ENCODE results near the gene LIN37.
"Not testable (repeated sequence)": the region's sequence is repeated elsewhere in the genome, so short reads cannot be mapped to it uniquely, and the experiment has no call there.

LIN37 gene

GRCh38 chr19:35722461-35722860 lies 25.9 kb upstream of the LIN37 start:
- Histone ChIP-seq H3K9me3 (ENCODE audit: control insufficient read depth, low read depth, low read length) (no peaks in the 10 kb centered on the region), H3K4me1 (ENCODE audit: control insufficient read depth, low read depth, low read length) (no peaks in the 10 kb centered on the region), H3K9ac (ENCODE audit: low read length) (no peak overlapping the region), H3K36me3 (ENCODE audit: control insufficient read depth, low read depth, low read length) (peaks cover 58% of the 10 kb centered on the region), H3K4me3 (ENCODE audit: low read length) (no peak overlapping the region), H3K27ac (ENCODE audit: low read length) (no peak overlapping the region), H3K27me3 (ENCODE audit: control insufficient read depth, insufficient read depth, low read length) (no peaks in the 10 kb centered on the region)

GRCh38 chr19:35722897-35723296 lies 25.5 kb upstream of the LIN37 start:
- Histone ChIP-seq H3K9ac (ENCODE audit: low read length) (no peak overlapping the region), H3K27ac (ENCODE audit: low read length) (no peak overlapping the region), H3K27me3 (ENCODE audit: control insufficient read depth, insufficient read depth, low read length) (no peaks in the 10 kb centered on the region), H3K36me3 (ENCODE audit: control insufficient read depth, low read depth, low read length) (peaks cover 62% of the 10 kb centered on the region), H3K4me1 (ENCODE audit: control insufficient read depth, low read depth, low read length) (no peaks in the 10 kb centered on the region), H3K4me3 (ENCODE audit: low read length) (no peak overlapping the region), H3K9me3 (ENCODE audit: control insufficient read depth, low read depth, low read length) (no peaks in the 10 kb centered on the region)

- Histone ChIP-seq H3K27me3 (ENCODE audit: control insufficient read depth, insufficient read depth, low read length) (no peaks in the 10 kb centered on the region), H3K9ac (ENCODE audit: low read length) (no peak overlapping the region), H3K27ac (ENCODE audit: low read length) (no peak overlapping the region), H3K4me3 (ENCODE audit: low read length) (no peak overlapping the region), H3K4me1 (ENCODE audit: control insufficient read depth, low read depth, low read length) (no peaks in the 10 kb centered on the region), H3K36me3 (ENCODE audit: control insufficient read depth, low read depth, low read length) (peaks cover 68% of the 10 kb centered on the region), H3K9me3 (ENCODE audit: control insufficient read depth, low read depth, low read length) (no peaks in the 10 kb centered on the region)
Observed at GRCh38 chr19:35723671-35724070, 24.7 kb upstream of the LIN37 start.

GRCh38 chr19:35724132-35724531 lies 24.2 kb upstream of the LIN37 start:
- H3K27ac ChIP-seq (ENCODE audit: low read length); H3K9me3 ChIP-seq (ENCODE audit: control insufficient read depth, low read depth, low read length); H3K9ac ChIP-seq (ENCODE audit: low read length); H3K4me3 ChIP-seq (ENCODE audit: low read length); H3K27me3 ChIP-seq (ENCODE audit: control insufficient read depth, insufficient read depth, low read length); H3K4me1 ChIP-seq (ENCODE audit: control insufficient read depth, low read depth, low read length): not testable (repeated sequence)
- peaks cover 73% of the 10 kb centered on the region for H3K36me3 ChIP-seq (ENCODE audit: control insufficient read depth, low read depth, low read length)

- peaks cover 77% of the 10 kb centered on the region for H3K36me3 ChIP-seq (ENCODE audit: control insufficient read depth, low read depth, low read length)
- no peak overlapping the region for H3K9ac ChIP-seq (ENCODE audit: low read length)
- no peaks in the 10 kb centered on the region for H3K27me3 ChIP-seq (ENCODE audit: control insufficient read depth, insufficient read depth, low read length)
- no peaks in the 10 kb centered on the region for H3K9me3 ChIP-seq (ENCODE audit: control insufficient read depth, low read depth, low read length)
- no peaks in the 10 kb centered on the region for H3K4me1 ChIP-seq (ENCODE audit: control insufficient read depth, low read depth, low read length)
- H3K4me3 ChIP-seq (ENCODE audit: low read length): no peak overlapping the region
- no peak overlapping the region for H3K27ac ChIP-seq (ENCODE audit: low read length)
Observed at GRCh38 chr19:35724560-35724959, 23.8 kb upstream of the LIN37 start.

- Histone ChIP-seq H3K27ac (ENCODE audit: low read length) (no peak overlapping the region), H3K4me1 (ENCODE audit: control insufficient read depth, low read depth, low read length) (no peaks in the 10 kb centered on the region), H3K27me3 (ENCODE audit: control insufficient read depth, insufficient read depth, low read length) (no peaks in the 10 kb centered on the region), H3K4me3 (ENCODE audit: low read length) (no peak overlapping the region), H3K36me3 (ENCODE audit: control insufficient read depth, low read depth, low read length) (peaks cover 85% of the 10 kb centered on the region), H3K9me3 (ENCODE audit: control insufficient read depth, low read depth, low read length) (no peaks in the 10 kb centered on the region), H3K9ac (ENCODE audit: low read length) (no peak overlapping the region)
Observed at GRCh38 chr19:35725216-35725861, 23.0 kb upstream of the LIN37 start.

- peaks cover 97% of the 10 kb centered on the region for H3K36me3 ChIP-seq (ENCODE audit: control insufficient read depth, low read depth, low read length)
- no peaks in the 10 kb centered on the region for H3K9me3 ChIP-seq (ENCODE audit: control insufficient read depth, low read depth, low read length)
- H3K4me1 ChIP-seq (ENCODE audit: control insufficient read depth, low read depth, low read length): no peaks in the 10 kb centered on the region
- no peak overlapping the region for H3K9ac ChIP-seq (ENCODE audit: low read length)
- no peaks in the 10 kb centered on the region for H3K27me3 ChIP-seq (ENCODE audit: control insufficient read depth, insufficient read depth, low read length)
- H3K4me3 ChIP-seq (ENCODE audit: low read length): no peak overlapping the region
- H3K27ac ChIP-seq (ENCODE audit: low read length): no peak overlapping the region
Observed at GRCh38 chr19:35727053-35727955, 21.1 kb upstream of the LIN37 start.

- no peaks in the 10 kb centered on the region for H3K9me3 ChIP-seq (ENCODE audit: control insufficient read depth, low read depth, low read length)
- H3K9ac ChIP-seq (ENCODE audit: low read length): no peak overlapping the region
- H3K4me3 ChIP-seq (ENCODE audit: low read length): no peak overlapping the region
- no peak overlapping the region for H3K27ac ChIP-seq (ENCODE audit: low read length)
- H3K27me3 ChIP-seq (ENCODE audit: control insufficient read depth, insufficient read depth, low read length): no peaks in the 10 kb centered on the region
- H3K36me3 ChIP-seq (ENCODE audit: control insufficient read depth, low read depth, low read length): peaks cover 93% of the 10 kb centered on the region
- H3K4me1 ChIP-seq (ENCODE audit: control insufficient read depth, low read depth, low read length): no peaks in the 10 kb centered on the region
Observed at GRCh38 chr19:35727956-35728706, 20.2 kb upstream of the LIN37 start.

- peaks cover 91% of the 10 kb centered on the region for H3K36me3 ChIP-seq (ENCODE audit: control insufficient read depth, low read depth, low read length)
Observed at GRCh38 chr19:35729021-35729420, 19.4 kb upstream of the LIN37 start.

GRCh38 chr19:35729763-35730162 lies 18.6 kb upstream of the LIN37 start:
- Histone ChIP-seq H3K36me3 (ENCODE audit: control insufficient read depth, low read depth, low read length) (peaks cover 87% of the 10 kb centered on the region), H3K4me3 (ENCODE audit: low read length) (no peak overlapping the region), H3K27me3 (ENCODE audit: control insufficient read depth, insufficient read depth, low read length) (no peaks in the 10 kb centered on the region), H3K9me3 (ENCODE audit: control insufficient read depth, low read depth, low read length) (no peaks in the 10 kb centered on the region), H3K4me1 (ENCODE audit: control insufficient read depth, low read depth, low read length) (no peaks in the 10 kb centered on the region), H3K9ac (ENCODE audit: low read length) (no peak overlapping the region), H3K27ac (ENCODE audit: low read length) (no peak overlapping the region)

More at GRCh38 chr19:35729021-35729420, 19.4 kb upstream of the LIN37 start:
- Histone ChIP-seq H3K4me3 (ENCODE audit: low read length) (no peak overlapping the region), H3K27ac (ENCODE audit: low read length) (no peak overlapping the region), H3K9ac (ENCODE audit: low read length) (no peak overlapping the region), H3K4me1 (ENCODE audit: control insufficient read depth, low read depth, low read length) (no peaks in the 10 kb centered on the region), H3K9me3 (ENCODE audit: control insufficient read depth, low read depth, low read length) (no peaks in the 10 kb centered on the region), H3K27me3 (ENCODE audit: control insufficient read depth, insufficient read depth, low read length) (no peaks in the 10 kb centered on the region)

- no peak overlapping the region for H3K4me3 ChIP-seq (ENCODE audit: low read length)
- H3K27me3 ChIP-seq (ENCODE audit: control insufficient read depth, insufficient read depth, low read length): no peaks in the 10 kb centered on the region
- no peaks in the 10 kb centered on the region for H3K9me3 ChIP-seq (ENCODE audit: control insufficient read depth, low read depth, low read length)
- no peak overlapping the region for H3K27ac ChIP-seq (ENCODE audit: low read length)
- peaks cover 81% of the 10 kb centered on the region for H3K36me3 ChIP-seq (ENCODE audit: control insufficient read depth, low read depth, low read length)
- H3K4me1 ChIP-seq (ENCODE audit: control insufficient read depth, low read depth, low read length): no peaks in the 10 kb centered on the region
- H3K9ac ChIP-seq (ENCODE audit: low read length): no peak overlapping the region
Observed at GRCh38 chr19:35730326-35730725, 18.1 kb upstream of the LIN37 start.
